Liver (tissue), 9 donors: ENCODE results near the gene MEIS3. TPM values are rescaled to one million over a fixed set of nuclear protein-coding genes. Genes with fewer than 3 reads are reported as not detected.

Experiments used
- DNase-seq: peaks from one replicate; pipeline ENCODE4 v3.0.0-alpha.2; 2017; ENCODE audit warnings: low spot score
- H3K27ac ChIP-seq, 2 donors: one replicate each; pipeline ENCODE4 v1.7.0; 2013; ENCODE audit warnings: inconsistent platforms in 2 of 2, low read length in 2 of 2, control low read depth in 1 of 2, low read depth in 1 of 2, mild to moderate bottlenecking in 1 of 2
- H3K27me3 ChIP-seq, 4 donors: one replicate each; pipeline versions ENCODE4 v1.6.1 to v1.7.0; 2013; ENCODE audit warnings: low read length in 3 of 4, inconsistent platforms in 1 of 4, mild to moderate bottlenecking in 1 of 4, moderate library complexity in 1 of 4; ENCODE audit not compliant: control insufficient read depth in 4 of 4, insufficient read depth in 4 of 4
- H3K36me3 ChIP-seq, 4 donors: one replicate each; pipeline versions ENCODE4 v1.6.1 to v1.7.0; 2013; ENCODE audit warnings: low read length in 3 of 4, mild to moderate bottlenecking in 3 of 4, low read depth in 1 of 4, moderate library complexity in 1 of 4; ENCODE audit not compliant: control insufficient read depth in 4 of 4, insufficient read depth in 3 of 4
- H3K4me1 ChIP-seq, 4 donors: one replicate each; pipeline versions ENCODE4 v1.6.1 to v1.7.0; 2013; ENCODE audit warnings: low read length in 3 of 4, mild to moderate bottlenecking in 3 of 4, moderate library complexity in 1 of 4; ENCODE audit not compliant: control insufficient read depth in 4 of 4, insufficient read depth in 4 of 4
- H3K4me3 ChIP-seq, 3 donors: one replicate each; pipeline versions ENCODE4 v1.6.1 to v1.7.0; 2013; ENCODE audit warnings: low read length in 3 of 3, control low read depth in 1 of 3, low read depth in 1 of 3, mild to moderate bottlenecking in 1 of 3
- H3K9ac ChIP-seq, 2 donors: one replicate each; pipeline ENCODE4 v1.7.0; 2013; ENCODE audit warnings: low read length in 2 of 2, mild to moderate bottlenecking in 2 of 2, moderate library complexity in 2 of 2, control low read depth in 1 of 2, low read depth in 1 of 2
- H3K9me3 ChIP-seq, 4 donors: one replicate each; pipeline versions ENCODE4 v1.6.1 to v1.7.0; 2013; ENCODE audit warnings: low read length in 3 of 4; ENCODE audit not compliant: control insufficient read depth in 4 of 4
- ATF3 ChIP-seq: IDR thresholded peaks from 2 replicates; pipeline ENCODE4 v1.6.1; 2016; ENCODE audit warnings: antibody characterized with exemption
- EGR1 ChIP-seq, 2 donors: IDR thresholded peaks; 2 replicates each; pipeline ENCODE4 v1.6.1; 2016 to 2018; ENCODE audit warnings: antibody characterized with exemption in 2 of 2, low read depth in 2 of 2
- FOXA2 ChIP-seq: IDR thresholded peaks from 2 replicates; pipeline ENCODE4 v1.6.1; 2016; ENCODE audit warnings: antibody characterized with exemption
- GABPA ChIP-seq, 2 donors: IDR thresholded peaks in 1 of 2; conservative IDR thresholded peaks in 1 of 2; 2 replicates each; pipeline ENCODE4 v1.6.1; 2016; ENCODE audit warnings: antibody characterized with exemption in 2 of 2, mild to moderate bottlenecking in 1 of 2, moderate library complexity in 1 of 2
- HNF4A ChIP-seq, 2 donors: conservative IDR thresholded peaks; 2 replicates each; pipeline ENCODE4 v1.6.1; 2016; ENCODE audit warnings: antibody characterized with exemption in 2 of 2, mild to moderate bottlenecking in 2 of 2
- HNF4G ChIP-seq: IDR thresholded peaks from 2 replicates; pipeline ENCODE4 v1.6.1; 2016; ENCODE audit warnings: antibody characterized with exemption
- JUND ChIP-seq, 2 donors: IDR thresholded peaks; 2 replicates each; pipeline ENCODE4 v1.6.1; 2016; ENCODE audit warnings: antibody characterized with exemption in 2 of 2
- MAX ChIP-seq: IDR thresholded peaks from 2 replicates; pipeline ENCODE4 v1.6.1; 2016; ENCODE audit warnings: antibody characterized with exemption
- NR2F2 ChIP-seq: IDR thresholded peaks from 2 replicates; pipeline ENCODE4 v1.6.1; 2016; ENCODE audit warnings: antibody characterized with exemption
- RAD21 ChIP-seq, 2 donors: IDR thresholded peaks; 2 replicates each; pipeline ENCODE4 v1.6.1; 2016; ENCODE audit warnings: antibody characterized with exemption in 2 of 2, mild to moderate bottlenecking in 2 of 2
- RXRA ChIP-seq, 2 donors: IDR thresholded peaks; 2 replicates each; pipeline ENCODE4 v1.6.1; 2017 to 2018; ENCODE audit warnings: antibody characterized with exemption in 2 of 2, mild to moderate bottlenecking in 1 of 2
- SP1 ChIP-seq: IDR thresholded peaks from 2 replicates; pipeline ENCODE4 v1.6.1; 2018; ENCODE audit warnings: antibody characterized with exemption, mild to moderate bottlenecking
- TAF1 ChIP-seq: conservative IDR thresholded peaks from 2 replicates; pipeline ENCODE4 v1.6.1; 2016; ENCODE audit warnings: antibody characterized with exemption, mild to moderate bottlenecking
- YY1 ChIP-seq: IDR thresholded peaks from 2 replicates; pipeline ENCODE4 v1.6.1; 2016; ENCODE audit warnings: antibody characterized with exemption, mild to moderate bottlenecking
- WGBS: extraction: QIAGEN DNeasy Blood & Tissue Kit; methylation state at CpG from one replicate; pipeline ENCODE4 v1.1.7; 2013; 5-methylcytosine and 5-hydroxymethylcytosine counted together
- polyA plus RNA-seq, 2 donors: library from polyadenylated mRNA; stranded (reverse) in 1 of 2; unstranded in 1 of 2; fragments of 200-250 nt in 1 of 2; fragments of >200 nt in 1 of 2; fragmentation: Nextera tagmentation in 1 of 2; extraction: Ambion mirVana in 1 of 2; gene quantifications; one replicate each; pipeline versions ENCODE4 v1.2.1 to v1.2.3, GENCODE V29; 2013 to 2015
- total RNA-seq, 2 donors: library from RNA; depleted of rRNA; stranded (reverse); fragments of >200 nt; gene quantifications; one replicate each; pipeline ENCODE4 v1.2.3, GENCODE V29; 2014
- TF ChIP-seq, protein P1 (sequence below): IDR thresholded peaks from 2 replicates; pipeline ENCODE4 v1.6.1; 2016; ENCODE audit warnings: antibody characterized with exemption, mild to moderate bottlenecking
- TF ChIP-seq, protein P2 (sequence below): fragments of 150-350 bp; IDR thresholded peaks from 2 replicates; pipeline ENCODE4 v1.5.1; 2017; ENCODE audit warnings: improper control_type of control experiment, low read depth, low read length; ENCODE audit not compliant: missing input control
- donor health status: healthy.
- donor health status: healthy.
- donor health status: healthy.
- donor health status: healthy.
- donor health status: healthy.

Gene MEIS3
- total and polyA plus RNA-seq, 4 donors = 0.50 to 1.3 (median 0.89) TPM

DNA sequence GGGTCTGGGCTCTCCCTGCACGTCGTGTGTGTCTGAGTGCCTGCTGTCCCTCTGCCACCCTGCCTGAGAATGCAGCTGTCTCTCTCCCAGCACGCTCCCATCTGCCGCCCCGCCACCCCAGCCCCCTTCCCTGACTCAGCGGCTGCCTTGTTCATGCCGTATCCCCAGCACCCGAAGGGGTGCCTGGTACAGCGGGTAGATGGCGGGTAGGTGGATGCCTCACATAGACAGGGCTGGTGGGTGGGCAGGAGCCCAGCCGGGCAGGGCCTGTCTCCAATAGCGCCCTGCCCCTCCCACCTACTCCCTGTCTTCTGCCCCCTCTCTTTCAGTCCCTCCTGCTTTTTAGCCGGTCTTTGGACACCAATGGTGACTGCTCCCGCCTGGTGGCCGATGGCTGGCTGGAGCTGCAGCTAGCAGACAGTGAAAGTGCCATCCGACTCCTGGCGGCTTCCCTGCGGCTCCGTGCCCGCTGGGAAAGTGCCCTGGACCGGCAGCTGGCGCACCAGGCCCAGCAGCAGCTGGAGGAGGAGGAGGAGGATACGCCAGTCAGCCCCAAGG is 39.9 kb downstream of the MEIS3 start:
- Histone ChIP-seq H3K4me3 (no peak overlapping the region), H3K9me3 (no peaks in the 10 kb centered on the region), H3K27ac (no peak overlapping the region), H3K4me1 (peaks cover 7 to 16% (median 12%) of the 10 kb centered on the region in 4 donors), H3K36me3 (peaks cover 12 to 52% (median 21%) of the 10 kb centered on the region in 4 donors), H3K9ac (no peak overlapping the region), H3K27me3 (no peaks in the 10 kb centered on the region)
- DNase-seq = no peak
- 98% methylated on average over 23 of the region's 23 CpGs for WGBS
- TF ChIP-seq HNF4A (conservative IDR thresholded peaks at IDR 0.05) (no peak), JUND (IDR thresholded peaks at IDR 0.05) (no peak), RAD21 (IDR thresholded peaks at IDR 0.05) (no peak), TAF1 (no peak), HNF4G (no peak), GABPA (IDR thresholded peaks at IDR 0.05 in 1 of 2, conservative IDR thresholded peaks at IDR 0.05 in 1 of 2) (no peak), SP1 (no peak), RXRA (IDR thresholded peaks at IDR 0.05) (no peak), YY1 (no peak)
- TF ChIP-seq, protein P1, sequence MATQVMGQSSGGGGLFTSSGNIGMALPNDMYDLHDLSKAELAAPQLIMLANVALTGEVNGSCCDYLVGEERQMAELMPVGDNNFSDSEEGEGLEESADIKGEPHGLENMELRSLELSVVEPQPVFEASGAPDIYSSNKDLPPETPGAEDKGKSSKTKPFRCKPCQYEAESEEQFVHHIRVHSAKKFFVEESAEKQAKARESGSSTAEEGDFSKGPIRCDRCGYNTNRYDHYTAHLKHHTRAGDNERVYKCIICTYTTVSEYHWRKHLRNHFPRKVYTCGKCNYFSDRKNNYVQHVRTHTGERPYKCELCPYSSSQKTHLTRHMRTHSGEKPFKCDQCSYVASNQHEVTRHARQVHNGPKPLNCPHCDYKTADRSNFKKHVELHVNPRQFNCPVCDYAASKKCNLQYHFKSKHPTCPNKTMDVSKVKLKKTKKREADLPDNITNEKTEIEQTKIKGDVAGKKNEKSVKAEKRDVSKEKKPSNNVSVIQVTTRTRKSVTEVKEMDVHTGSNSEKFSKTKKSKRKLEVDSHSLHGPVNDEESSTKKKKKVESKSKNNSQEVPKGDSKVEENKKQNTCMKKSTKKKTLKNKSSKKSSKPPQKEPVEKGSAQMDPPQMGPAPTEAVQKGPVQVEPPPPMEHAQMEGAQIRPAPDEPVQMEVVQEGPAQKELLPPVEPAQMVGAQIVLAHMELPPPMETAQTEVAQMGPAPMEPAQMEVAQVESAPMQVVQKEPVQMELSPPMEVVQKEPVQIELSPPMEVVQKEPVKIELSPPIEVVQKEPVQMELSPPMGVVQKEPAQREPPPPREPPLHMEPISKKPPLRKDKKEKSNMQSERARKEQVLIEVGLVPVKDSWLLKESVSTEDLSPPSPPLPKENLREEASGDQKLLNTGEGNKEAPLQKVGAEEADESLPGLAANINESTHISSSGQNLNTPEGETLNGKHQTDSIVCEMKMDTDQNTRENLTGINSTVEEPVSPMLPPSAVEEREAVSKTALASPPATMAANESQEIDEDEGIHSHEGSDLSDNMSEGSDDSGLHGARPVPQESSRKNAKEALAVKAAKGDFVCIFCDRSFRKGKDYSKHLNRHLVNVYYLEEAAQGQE = no peak

GRCh38 chr19:47378246-47378645 is 41.1 kb downstream of the MEIS3 start:
- no peak overlapping the region for H3K27ac ChIP-seq
- no peak for DNase-seq
- no peak overlapping the region for H3K4me3 ChIP-seq
- H3K9me3 ChIP-seq = no peaks in the 10 kb centered on the region
- WGBS = 93% methylated on average over 11 of the region's 11 CpGs
- H3K36me3 ChIP-seq = peaks cover 13 to 62% (median 26%) of the 10 kb centered on the region in 4 donors
- no peaks in the 10 kb centered on the region for H3K27me3 ChIP-seq
- TF ChIP-seq HNF4G (no peak), TAF1 (no peak), FOXA2 (no peak), GABPA (IDR thresholded peaks at IDR 0.05 in 1 of 2, conservative IDR thresholded peaks at IDR 0.05 in 1 of 2) (no peak), ATF3 (no peak), EGR1 (IDR thresholded peaks at IDR 0.05; ENCODE audit: low read depth in 2 of 2) (no peak), MAX (no peak), RXRA (IDR thresholded peaks at IDR 0.05) (no peak), YY1 (no peak), JUND (IDR thresholded peaks at IDR 0.05) (no peak), NR2F2 (no peak), HNF4A (conservative IDR thresholded peaks at IDR 0.05) (no peak)
- TF ChIP-seq, protein P2, sequence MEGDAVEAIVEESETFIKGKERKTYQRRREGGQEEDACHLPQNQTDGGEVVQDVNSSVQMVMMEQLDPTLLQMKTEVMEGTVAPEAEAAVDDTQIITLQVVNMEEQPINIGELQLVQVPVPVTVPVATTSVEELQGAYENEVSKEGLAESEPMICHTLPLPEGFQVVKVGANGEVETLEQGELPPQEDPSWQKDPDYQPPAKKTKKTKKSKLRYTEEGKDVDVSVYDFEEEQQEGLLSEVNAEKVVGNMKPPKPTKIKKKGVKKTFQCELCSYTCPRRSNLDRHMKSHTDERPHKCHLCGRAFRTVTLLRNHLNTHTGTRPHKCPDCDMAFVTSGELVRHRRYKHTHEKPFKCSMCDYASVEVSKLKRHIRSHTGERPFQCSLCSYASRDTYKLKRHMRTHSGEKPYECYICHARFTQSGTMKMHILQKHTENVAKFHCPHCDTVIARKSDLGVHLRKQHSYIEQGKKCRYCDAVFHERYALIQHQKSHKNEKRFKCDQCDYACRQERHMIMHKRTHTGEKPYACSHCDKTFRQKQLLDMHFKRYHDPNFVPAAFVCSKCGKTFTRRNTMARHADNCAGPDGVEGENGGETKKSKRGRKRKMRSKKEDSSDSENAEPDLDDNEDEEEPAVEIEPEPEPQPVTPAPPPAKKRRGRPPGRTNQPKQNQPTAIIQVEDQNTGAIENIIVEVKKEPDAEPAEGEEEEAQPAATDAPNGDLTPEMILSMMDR = no peak
- H3K4me1 ChIP-seq = peaks cover 7 to 16% (median 12%) of the 10 kb centered on the region in 4 donors
- no peak overlapping the region for H3K9ac ChIP-seq
